CD8-positive, alpha-beta memory T cell (primary cell): ENCODE results near the gene TRMT2A. TPM values are rescaled to one million over a fixed set of nuclear protein-coding genes. Genes with fewer than 3 reads are reported as not detected.

Experiments
- CTCF ChIA-PET: fragments of 350-600 bp; sonication (Branson Sonifier 250); formaldehyde crosslinking; loops from one replicate; lab custom pipeline; 2021; ENCODE audit warnings: antibody characterized with exemption; lab: Charles Lee
- POLR2A ChIA-PET: fragments of 350-600 bp; sonication (Branson Sonifier 250); formaldehyde crosslinking; loops from one replicate; lab custom pipeline; 2021; ENCODE audit warnings: antibody characterized with exemption; lab: Charles Lee
- DNase-seq, 5 donors: peaks; one replicate each; pipeline versions ENCODE4 v3.0.0 to v3.0.0-alpha.2; 2020 to 2022; ENCODE audit warnings: mixed read lengths in 1 of 5
- H3K27ac ChIP-seq: one replicate; pipeline ENCODE4 v1.7.0; 2013; ENCODE audit warnings: low read depth, mild to moderate bottlenecking, low read length, moderate library complexity
- H3K27me3 ChIP-seq: 2 replicates; pipeline ENCODE4 v1.7.0; 2013; ENCODE audit warnings: low read length, mild to moderate bottlenecking; ENCODE audit not compliant: insufficient read depth, poor library complexity, severe bottlenecking
- H3K36me3 ChIP-seq: 2 replicates; pipeline ENCODE4 v1.7.0; 2013; ENCODE audit warnings: mild to moderate bottlenecking, low read length, moderate library complexity; ENCODE audit not compliant: insufficient read depth
- H3K4me1 ChIP-seq: 2 replicates; pipeline ENCODE4 v1.7.0; 2013; ENCODE audit warnings: mild to moderate bottlenecking, low read length, moderate library complexity; ENCODE audit not compliant: insufficient read depth
- H3K4me3 ChIP-seq: 2 replicates; pipeline ENCODE4 v1.7.0; 2013; ENCODE audit warnings: mild to moderate bottlenecking, low read length
- H3K9me3 ChIP-seq: 2 replicates; pipeline ENCODE4 v1.7.0; 2013; ENCODE audit warnings: mild to moderate bottlenecking, low read length
- H3K27ac Mint-ChIP-seq, 8 donors: one replicate each; pipeline ENCODE4 v1.8.0; 2020 to 2021; ENCODE audit warnings: mixed read lengths in 8 of 8, mild to moderate bottlenecking in 6 of 8, inconsistent platforms in 3 of 8, moderate library complexity in 3 of 8
- H3K27me3 Mint-ChIP-seq, 2 donors: one replicate each; pipeline ENCODE4 v1.8.0; 2020 to 2021; ENCODE audit warnings: mixed read lengths in 2 of 2, mild to moderate bottlenecking in 1 of 2, moderate library complexity in 1 of 2
- H3K36me3 Mint-ChIP-seq, 3 donors: one replicate each; pipeline ENCODE4 v1.8.0; 2020 to 2021; ENCODE audit warnings: mixed read lengths in 3 of 3, inconsistent platforms in 1 of 3, mild to moderate bottlenecking in 1 of 3
- H3K4me1 Mint-ChIP-seq, 3 donors: one replicate each; pipeline ENCODE4 v1.8.0; 2020 to 2021; ENCODE audit warnings: mixed read lengths in 3 of 3, inconsistent platforms in 1 of 3, mild to moderate bottlenecking in 1 of 3
- H3K4me3 Mint-ChIP-seq, 7 donors: one replicate each; pipeline ENCODE4 v1.8.0; 2020 to 2021; ENCODE audit warnings: mixed read lengths in 7 of 7, mild to moderate bottlenecking in 6 of 7, moderate library complexity in 4 of 7, inconsistent platforms in 2 of 7
- H3K9me3 Mint-ChIP-seq, 5 donors: one replicate each; pipeline ENCODE4 v1.8.0; 2020 to 2022; ENCODE audit warnings: mixed read lengths in 5 of 5, mild to moderate bottlenecking in 3 of 5, moderate library complexity in 2 of 5, inconsistent platforms in 1 of 5
- polyA plus RNA-seq: library from polyadenylated mRNA; unstranded; fragments of 300-500 nt; fragmentation: Illumina TruSeq; gene quantifications from one replicate; pipeline ENCODE4 v1.2.3, GENCODE V29; 2021
- total RNA-seq, 2 experiments: library from RNA; stranded (reverse); gene quantifications; one replicate each; pipeline ENCODE4 v1.2.3, GENCODE V29; 2021

TRMT2A gene
- total and polyA plus RNA-seq, 3 experiments from 2014 or later: 35.6 to 121 (median 108) TPM

- no peaks in the 10 kb centered on the region for H3K27me3 ChIP-seq
- H3K27ac ChIP-seq: no peak overlapping the region
- no peaks in the 10 kb centered on the region for H3K4me1 ChIP-seq
- no peaks in the 10 kb centered on the region for H3K9me3 ChIP-seq
- DNase-seq: no peak
- H3K9me3 Mint-ChIP-seq: no peaks in the 10 kb centered on the region
- no peak overlapping the region for H3K4me3 ChIP-seq
- no peaks in the 10 kb centered on the region for H3K36me3 ChIP-seq
- CTCF ChIA-PET: no interaction called here
- H3K4me1 Mint-ChIP-seq: peaks cover 5 to 30% (median 8%) of the 10 kb centered on the region in 3 donors
- H3K4me3 Mint-ChIP-seq: no peak overlapping the region
- no peaks in the 10 kb centered on the region for H3K27me3 Mint-ChIP-seq
- H3K36me3 Mint-ChIP-seq: peaks cover 0 to 25% (median 1%) of the 10 kb centered on the region in 3 donors
- peak overlapping the region in 1 of 8 donors; percentile 47 for H3K27ac Mint-ChIP-seq
- POLR2A ChIA-PET: no interaction called here
Observed at GRCh38 chr22:20140107-20140445, 23.1 kb upstream of the TRMT2A start.

GRCh38 chr22:20139391-20140106 lies 22.5 kb upstream of the TRMT2A start:
- H3K27ac ChIP-seq: no peak overlapping the region
- POLR2A ChIA-PET: no interaction called here
- peaks cover 6 to 34% (median 9%) of the 10 kb centered on the region in 3 donors for H3K4me1 Mint-ChIP-seq
- no peaks in the 10 kb centered on the region for H3K9me3 ChIP-seq
- H3K27me3 ChIP-seq: no peaks in the 10 kb centered on the region
- no peaks in the 10 kb centered on the region for H3K36me3 ChIP-seq
- CTCF ChIA-PET: interaction anchor here (2.5 kb wide), 1 partner anchor 10 kb away, joined by 9 read pairs; no protein-coding TSS in a partner anchor
- no peak for DNase-seq
- H3K27me3 Mint-ChIP-seq: no peaks in the 10 kb centered on the region
- H3K4me1 ChIP-seq: peaks cover 3% of the 10 kb centered on the region
- peaks cover 0 to 25% (median 1%) of the 10 kb centered on the region in 3 donors for H3K36me3 Mint-ChIP-seq
- no peaks in the 10 kb centered on the region for H3K9me3 Mint-ChIP-seq
- no peak overlapping the region for H3K4me3 Mint-ChIP-seq
- no peak overlapping the region for H3K4me3 ChIP-seq
- peak overlapping the region in 2 of 8 donors; percentile 22 to 36 for H3K27ac Mint-ChIP-seq

- Histone ChIP-seq H3K27me3 (no peaks in the 10 kb centered on the region), H3K4me3 (no peak overlapping the region), H3K9me3 (no peaks in the 10 kb centered on the region), H3K4me1 (peaks cover 10% of the 10 kb centered on the region), H3K27ac (no peak overlapping the region), H3K36me3 (no peaks in the 10 kb centered on the region)
- Mint-ChIP-seq H3K9me3 (no peaks in the 10 kb centered on the region), H3K27me3 (no peaks in the 10 kb centered on the region), H3K4me1 (peaks cover 12 to 41% (median 14%) of the 10 kb centered on the region in 3 donors), H3K27ac (no peak overlapping the region), H3K36me3 (peaks cover 0 to 21% (median 1%) of the 10 kb centered on the region in 3 donors), H3K4me3 (no peak overlapping the region)
- ChIA-PET POLR2A (no interaction called here), CTCF (interaction anchor here (2.5 kb wide), 1 partner anchor 10 kb away, joined by 9 read pairs; no protein-coding TSS in a partner anchor)
- no peak for DNase-seq
Observed at GRCh38 chr22:20138868-20139267, 21.8 kb upstream of the TRMT2A start.

GRCh38 chr22:20138417-20138738 lies 21.4 kb upstream of the TRMT2A start:
- Histone ChIP-seq H3K36me3 (no peaks in the 10 kb centered on the region), H3K27me3 (no peaks in the 10 kb centered on the region), H3K9me3 (no peaks in the 10 kb centered on the region), H3K27ac (no peak overlapping the region), H3K4me1 (peaks cover 13% of the 10 kb centered on the region), H3K4me3 (no peak overlapping the region)
- Mint-ChIP-seq H3K4me3 (no peak overlapping the region), H3K4me1 (peaks cover 17 to 46% (median 17%) of the 10 kb centered on the region in 3 donors), H3K9me3 (no peaks in the 10 kb centered on the region), H3K27ac (no peak overlapping the region), H3K27me3 (no peaks in the 10 kb centered on the region), H3K36me3 (peaks cover 0 to 17% (median 1%) of the 10 kb centered on the region in 3 donors)
- no peak for DNase-seq
- POLR2A ChIA-PET: no interaction called here
- CTCF ChIA-PET: interaction anchor here (2.5 kb wide), 1 partner anchor 9 kb away, joined by 9 read pairs; no protein-coding TSS in a partner anchor

- Mint-ChIP-seq H3K36me3 (peaks cover 0 to 16% (median 1%) of the 10 kb centered on the region in 3 donors), H3K27ac (no peak overlapping the region), H3K4me3 (no peak overlapping the region), H3K9me3 (no peaks in the 10 kb centered on the region), H3K4me1 (peaks cover 21 to 51% (median 22%) of the 10 kb centered on the region in 3 donors), H3K27me3 (no peaks in the 10 kb centered on the region)
- Histone ChIP-seq H3K4me3 (no peak overlapping the region), H3K27ac (no peak overlapping the region), H3K27me3 (no peaks in the 10 kb centered on the region), H3K9me3 (no peaks in the 10 kb centered on the region), H3K36me3 (no peaks in the 10 kb centered on the region), H3K4me1 (peaks cover 15% of the 10 kb centered on the region)
- no peak for DNase-seq
- ChIA-PET POLR2A (interaction anchor here (0.5 kb wide), 1 partner anchor 21 kb away, joined by 3 read pairs; the partner anchor contains the start of gene TRMT2A), CTCF (interaction anchor here (2.5 kb wide), 1 partner anchor 9 kb away, joined by 9 read pairs; no protein-coding TSS in a partner anchor)
Observed at GRCh38 chr22:20137671-20138416, 20.8 kb upstream of the TRMT2A start.

GRCh38 chr22:20137113-20137512 lies 20.1 kb upstream of the TRMT2A start:
- Mint-ChIP-seq H3K4me3 (no peak overlapping the region), H3K27ac (no peak overlapping the region), H3K9me3 (no peaks in the 10 kb centered on the region), H3K4me1 (peaks cover 22 to 56% (median 23%) of the 10 kb centered on the region in 3 donors), H3K27me3 (no peaks in the 10 kb centered on the region), H3K36me3 (peaks cover 0 to 13% (median 1%) of the 10 kb centered on the region in 3 donors)
- ChIA-PET POLR2A (no interaction called here), CTCF (interaction anchor here (2.5 kb wide), 1 partner anchor 8 kb away, joined by 9 read pairs; no protein-coding TSS in a partner anchor)
- H3K4me1 ChIP-seq: peaks cover 20% of the 10 kb centered on the region
- H3K4me3 ChIP-seq: no peak overlapping the region
- no peaks in the 10 kb centered on the region for H3K36me3 ChIP-seq
- no peaks in the 10 kb centered on the region for H3K27me3 ChIP-seq
- no peak overlapping the region for H3K27ac ChIP-seq
- H3K9me3 ChIP-seq: no peaks in the 10 kb centered on the region
- no peak for DNase-seq

GRCh38 chr22:20136603-20136873 lies 19.5 kb upstream of the TRMT2A start:
- Histone ChIP-seq H3K9me3 (no peaks in the 10 kb centered on the region), H3K27me3 (no peaks in the 10 kb centered on the region), H3K4me3 (no peak overlapping the region), H3K36me3 (no peaks in the 10 kb centered on the region), H3K27ac (no peak overlapping the region), H3K4me1 (peaks cover 20% of the 10 kb centered on the region)
- POLR2A ChIA-PET: no interaction called here
- DNase-seq: no peak
- Mint-ChIP-seq H3K27ac (peak overlapping the region in 2 of 8 donors; percentile 50 to 63), H3K4me1 (peaks cover 22 to 56% (median 23%) of the 10 kb centered on the region in 3 donors), H3K36me3 (peaks cover 0 to 10% (median 1%) of the 10 kb centered on the region in 3 donors), H3K9me3 (no peaks in the 10 kb centered on the region), H3K4me3 (peak overlapping the region in 2 of 7 donors; percentile 22 to 34), H3K27me3 (no peaks in the 10 kb centered on the region)
- CTCF ChIA-PET: no interaction called here
